HepG2 (cell line): ENCODE measurements around the gene RABGGTA. TPM values are rescaled to one million over a fixed set of nuclear protein-coding genes. Genes with fewer than 3 reads are reported as not detected.

Experiments
- BRD4 ChIP-seq: sonication (generic); formaldehyde crosslinking; IDR thresholded peaks from 2 replicates; pipeline ENCODE4 v1.4.0; 2020; ENCODE audit warnings: missing genetic modification reagents
- ELF1 ChIP-seq: sonication (generic); formaldehyde crosslinking; IDR thresholded peaks from 2 replicates; pipeline ENCODE4 v1.4.0; 2020; ENCODE audit warnings: missing genetic modification reagents
- EP300 ChIP-seq, 3 experiments: sonication (generic) in 1 of 3; formaldehyde crosslinking in 1 of 3; IDR thresholded peaks; 2 replicates each; pipeline versions ENCODE4 v1.5.1 to v1.6.1; 2011 to 2020; ENCODE audit warnings: low read depth in 2 of 3, low read length in 2 of 3, borderline replicate concordance in 1 of 3, improper control_type of control experiment in 1 of 3, mild to moderate bottlenecking in 1 of 3, missing genetic modification reagents in 1 of 3, moderate library complexity in 1 of 3
- HNF1B ChIP-seq: sonication (generic); formaldehyde crosslinking; IDR thresholded peaks from 2 replicates; pipeline ENCODE4 v1.5.1; 2020; ENCODE audit warnings: mild to moderate bottlenecking, moderate library complexity, missing genetic modification reagents
- KDM2A ChIP-seq: sonication (generic); formaldehyde crosslinking; IDR thresholded peaks from 2 replicates; pipeline ENCODE4 v1.4.0; 2020; ENCODE audit warnings: low read depth, missing genetic modification reagents, borderline replicate concordance
- MAFG ChIP-seq: sonication (generic); formaldehyde crosslinking; IDR thresholded peaks from 2 replicates; pipeline ENCODE4 v1.5.1; 2020; ENCODE audit warnings: mild to moderate bottlenecking, missing genetic modification reagents
- SALL1 ChIP-seq: sonication (generic); formaldehyde crosslinking; IDR thresholded peaks from 2 replicates; pipeline ENCODE4 v1.8.0; 2022; ENCODE audit warnings: mild to moderate bottlenecking, missing genetic modification reagents
- SRSF4 ChIP-seq: fragments of 200-400 bp; formaldehyde crosslinking; IDR thresholded peaks from one replicate; pipeline ENCODE4 v1.6.1; 2018; ENCODE audit warnings: mild to moderate bottlenecking, low read depth, low read length, moderate library complexity; ENCODE audit not compliant: poor library complexity, severe bottlenecking
- TAF1 ChIP-seq: sonication (generic); formaldehyde crosslinking; IDR thresholded peaks from 2 replicates; pipeline ENCODE4 v1.4.0; 2020; ENCODE audit warnings: missing genetic modification reagents
- ZBTB40 ChIP-seq, 2 experiments: fragments of 450-650 bp in 1 of 2; sonication (generic) in 1 of 2; formaldehyde crosslinking in 1 of 2; IDR thresholded peaks; 2 replicates each; pipeline versions ENCODE4 v1.6.1 to v1.8.0; 2016 to 2022; ENCODE audit warnings: antibody characterized with exemption in 1 of 2, mild to moderate bottlenecking in 1 of 2, missing genetic modification reagents in 1 of 2
- ZNF644 ChIP-seq: IDR thresholded peaks from 2 replicates; pipeline ENCODE4 v1.6.1; 2016; ENCODE audit warnings: low read depth
- ZNF788 ChIP-seq: sonication (generic); formaldehyde crosslinking; IDR thresholded peaks from 2 replicates; pipeline ENCODE4 v1.5.0; 2020; ENCODE audit warnings: mild to moderate bottlenecking, missing genetic modification reagents, borderline replicate concordance
- ZSCAN9 ChIP-seq: IDR thresholded peaks from 2 replicates; pipeline ENCODE4 v1.6.1; 2016; ENCODE audit warnings: borderline replicate concordance
- polyA plus RNA-seq, 8 experiments: library from polyadenylated mRNA; depleted of rRNA in 3 of 8; stranded (reverse) in 7 of 8; unstranded in 1 of 8; fragments of >200 nt; fragmentation: Illumina TruSeq in 4 of 8; extraction: Trizol in 4 of 8; gene quantifications; 2 replicates each; pipeline versions ENCODE4 v1.2.1 to v1.2.3, GENCODE V29; 2011 to 2016; ENCODE audit warnings: low read depth in 4 of 8, missing spikeins in 1 of 8, mixed read lengths in 1 of 8; ENCODE audit not compliant: insufficient read depth in 1 of 8
- total RNA-seq, 5 experiments: library from RNA; depleted of rRNA; stranded (reverse); fragments of >200 nt; fragmentation: Illumina TruSeq; extraction: Trizol; gene quantifications; 2 replicates each; pipeline ENCODE4 v1.2.3, GENCODE V29; 2016; ENCODE audit warnings: low read depth in 1 of 5
- TF ChIP-seq, protein P1 (sequence below), 2 experiments: sonication (generic) in 1 of 2; formaldehyde crosslinking in 1 of 2; IDR thresholded peaks; 2 replicates each; pipeline versions ENCODE4 v1.5.1 to v1.6.1; 2011 to 2020; ENCODE audit warnings: borderline replicate concordance in 1 of 2, low read depth in 1 of 2, low read length in 1 of 2, mild to moderate bottlenecking in 1 of 2, missing genetic modification reagents in 1 of 2, moderate library complexity in 1 of 2

Gene RABGGTA
- total and polyA plus RNA-seq, 2 of the 13 experiments (the other 11 are each of a cell fraction or from before 2014, with no cell fraction given): 57.9 to 90.8 TPM

DNA sequence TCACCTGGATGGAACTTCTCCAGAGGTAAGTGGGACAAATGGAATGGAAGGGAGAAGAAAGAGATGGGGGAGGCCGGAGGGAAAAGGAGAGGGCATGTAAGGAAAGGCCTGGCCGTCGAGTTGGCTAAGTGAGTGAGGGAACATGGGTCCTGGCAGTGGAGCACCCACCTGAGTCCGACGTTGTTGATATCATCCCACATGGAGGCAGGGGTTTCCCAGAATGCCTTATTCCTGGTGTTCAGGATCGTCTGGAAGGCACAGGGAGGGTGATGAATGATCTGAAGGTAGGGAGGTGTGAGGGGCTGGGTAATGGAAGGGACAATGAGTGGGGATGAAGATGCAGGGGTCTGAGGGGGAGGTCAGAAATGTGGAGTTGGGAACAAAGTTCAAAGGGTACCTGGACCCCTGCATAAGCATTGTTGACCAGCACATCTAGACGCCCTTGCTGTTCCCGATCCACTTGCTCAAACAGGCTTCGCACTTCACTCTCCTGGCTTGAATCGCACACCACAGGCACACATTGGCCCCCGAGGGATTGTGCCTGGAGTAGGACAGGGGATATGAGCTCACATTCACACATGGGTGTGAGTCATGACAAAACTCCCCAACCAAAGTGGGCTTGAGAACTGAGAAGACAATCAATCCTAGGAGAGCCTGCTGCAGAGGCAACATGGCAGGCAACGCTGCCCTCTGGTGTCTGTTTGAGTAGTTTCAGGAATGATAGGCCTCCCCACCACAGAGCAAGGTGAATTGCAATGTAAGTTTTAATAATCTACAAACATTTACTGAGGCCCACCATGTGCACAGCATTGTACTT, 25.2 kb upstream of the RABGGTA start (continued):
- TF ChIP-seq EP300 (IDR thresholded peaks at IDR 0.05; ENCODE audit: low read depth in 2 of 2, low read length in 2 of 2) (no peak), EP300 (CRISPR knock-in tag; IDR thresholded peaks at IDR 0.05; ENCODE audit: borderline replicate concordance) (0 out of 2 replicates have a peak, but pooled peaks have one; percentile 3), TAF1 (CRISPR knock-in tag) (0 out of 2 replicates have a peak, but pooled peaks have one; percentile 27), ZSCAN9 (CRISPR knock-in tag) (no peak; the same call in 1 of the 2 replicates), HNF1B (CRISPR knock-in tag) (peak; percentile 76), ZBTB40 (IDR thresholded peaks at IDR 0.05) (no peak), ZBTB40 (CRISPR knock-in tag; IDR thresholded peaks at IDR 0.05) (no peak), MAFG (CRISPR knock-in tag) (no peak), KDM2A (peak; percentile 67; the same call in 1 of the 2 replicates), ZNF644 (CRISPR knock-in tag) (no peak), SRSF4 (no peak), SALL1 (CRISPR knock-in tag) (peak; percentile 80), ELF1 (CRISPR knock-in tag) (0 out of 2 replicates have a peak, but pooled peaks have one; percentile 52), ZNF788 (CRISPR knock-in tag) (peak; percentile 50; the same call in 1 of the 2 replicates), BRD4 (no peak)
- TF ChIP-seq, protein P1, sequence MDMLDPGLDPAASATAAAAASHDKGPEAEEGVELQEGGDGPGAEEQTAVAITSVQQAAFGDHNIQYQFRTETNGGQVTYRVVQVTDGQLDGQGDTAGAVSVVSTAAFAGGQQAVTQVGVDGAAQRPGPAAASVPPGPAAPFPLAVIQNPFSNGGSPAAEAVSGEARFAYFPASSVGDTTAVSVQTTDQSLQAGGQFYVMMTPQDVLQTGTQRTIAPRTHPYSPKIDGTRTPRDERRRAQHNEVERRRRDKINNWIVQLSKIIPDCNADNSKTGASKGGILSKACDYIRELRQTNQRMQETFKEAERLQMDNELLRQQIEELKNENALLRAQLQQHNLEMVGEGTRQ (IDR thresholded peaks at IDR 0.05; ENCODE audit: low read depth, low read length): 0 out of 2 replicates have a peak, but pooled peaks have one; percentile 1
- TF ChIP-seq, protein P1 (CRISPR knock-in tag; IDR thresholded peaks at IDR 0.05; ENCODE audit: borderline replicate concordance): no peak
